Stimulated activated CD8-positive, alpha-beta memory T cell treated with anti-CD3 and anti-CD28 coated beads, Interleukin-12 subunit alpha, Interleukin-12 subunit beta, amount 100 ng/mL, for 1 hour (primary cell): ENCODE data around the gene TMEM97.

Experiments
- DNase-seq: peaks from one replicate; pipeline ENCODE4 v3.0.0-alpha.2; 2020; ENCODE audit warnings: low read depth

The TMEM97 gene

GRCh38 chr17:28365487-28365886 is 46.5 kb downstream of the TMEM97 start:
- no peak for DNase-seq

DNA sequence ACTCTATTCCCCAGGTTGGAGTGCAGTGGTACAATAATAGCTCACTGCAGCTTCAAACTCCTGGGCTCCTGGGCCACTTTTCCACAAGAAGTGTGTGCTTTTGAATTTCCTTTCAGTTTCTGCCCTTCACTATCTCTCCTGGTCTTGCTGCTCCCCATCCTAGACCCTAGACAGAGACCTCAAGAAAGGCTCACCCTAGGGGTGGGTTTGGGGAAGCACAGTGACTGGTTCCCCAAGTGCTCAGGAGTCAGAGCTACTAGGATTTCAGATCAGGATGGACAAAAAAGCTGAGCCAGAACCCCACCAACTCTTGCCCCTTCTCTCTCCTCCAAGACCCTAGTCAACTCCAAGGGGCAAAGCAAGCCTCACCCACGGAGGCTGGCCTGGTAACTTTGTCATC is 47.6 kb downstream of the TMEM97 start:
- DNase-seq = no peak

- no peak for DNase-seq
These were observed 48.8 kb downstream of the TMEM97 start for GRCh38 chr17:28367641-28368305.

DNA sequence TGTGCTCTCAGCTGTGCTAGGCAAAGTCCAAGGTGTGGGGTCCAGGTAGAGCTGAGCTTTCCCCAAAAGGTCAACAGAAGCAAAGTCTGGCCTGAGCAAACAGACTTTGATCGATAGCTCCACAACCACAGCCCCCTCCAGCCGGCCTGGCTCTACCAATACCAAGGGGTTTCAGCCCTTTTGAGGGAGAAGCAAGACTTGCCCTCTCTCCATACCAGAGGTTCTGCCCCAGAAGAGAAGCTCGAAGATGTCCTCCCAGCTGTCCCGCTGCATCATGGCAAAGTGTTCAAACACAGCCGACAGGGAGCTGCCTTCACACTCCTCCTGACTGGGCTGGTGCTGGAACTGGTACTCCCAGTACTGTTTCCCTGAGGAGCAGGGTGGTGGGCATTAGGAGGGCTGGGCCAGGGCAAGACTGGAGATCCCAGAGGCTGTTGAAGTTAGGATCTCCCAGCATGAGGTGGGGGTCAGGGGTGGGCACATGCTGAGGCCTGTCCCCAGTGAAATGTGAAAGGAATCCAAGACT is 49.4 kb downstream of the TMEM97 start:
- no peak for DNase-seq

- DNase-seq = no peak
These were observed 50.1 kb downstream of the TMEM97 start for GRCh38 chr17:28368915-28369683.

GRCh38 chr17:28369684-28370034 is 50.7 kb downstream of the TMEM97 start:
- DNase-seq = no peak

GRCh38 chr17:28370035-28370743 is 51.2 kb downstream of the TMEM97 start, which contains the start of gene VTN:
Gene VTN, minus strand, starts transcription at chr17:28370307. Its CDS starts 104 bp downstream, at chr17:28370203.
- no peak for DNase-seq

GRCh38 chr17:28370744-28371103 is 51.7 kb downstream of the TMEM97 start:
- no peak for DNase-seq

- DNase-seq = peak; percentile 62
These were observed 52.5 kb downstream of the TMEM97 start, which contains the start of gene SARM1 for GRCh38 chr17:28371245-28372202. Gene SARM1, plus strand, starts transcription at chr17:28371694. Its CDS starts 339 bp downstream, at chr17:28372033.

DNA sequence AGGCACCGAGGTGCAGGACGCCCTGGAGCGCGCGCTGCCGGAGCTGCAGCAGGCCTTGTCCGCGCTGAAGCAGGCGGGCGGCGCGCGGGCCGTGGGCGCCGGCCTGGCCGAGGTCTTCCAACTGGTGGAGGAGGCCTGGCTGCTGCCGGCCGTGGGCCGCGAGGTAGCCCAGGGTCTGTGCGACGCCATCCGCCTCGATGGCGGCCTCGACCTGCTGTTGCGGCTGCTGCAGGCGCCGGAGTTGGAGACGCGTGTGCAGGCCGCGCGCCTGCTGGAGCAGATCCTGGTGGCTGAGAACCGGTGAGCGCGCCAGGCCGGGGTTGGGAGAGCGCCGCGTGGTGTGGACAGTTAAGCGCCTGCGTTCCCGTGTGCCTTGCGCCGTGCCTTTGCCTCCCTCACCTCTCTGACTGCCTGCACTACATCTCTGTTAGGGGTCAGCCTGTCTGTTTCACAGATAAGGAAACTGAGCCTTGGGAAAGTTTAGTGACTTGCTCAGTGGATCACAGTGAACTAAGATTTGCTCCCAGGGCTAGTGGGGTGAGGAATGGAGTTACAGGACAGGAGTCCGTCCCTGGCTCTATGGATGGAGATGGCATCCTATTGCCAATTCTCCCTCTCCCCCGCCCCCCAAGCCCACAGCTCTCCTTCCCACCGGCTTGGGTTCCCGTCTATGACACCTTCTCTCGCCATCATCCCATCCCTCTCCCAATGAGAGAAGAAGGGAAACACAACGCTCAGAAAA is 53.4 kb downstream of the TMEM97 start:
- DNase-seq = no peak

DNA sequence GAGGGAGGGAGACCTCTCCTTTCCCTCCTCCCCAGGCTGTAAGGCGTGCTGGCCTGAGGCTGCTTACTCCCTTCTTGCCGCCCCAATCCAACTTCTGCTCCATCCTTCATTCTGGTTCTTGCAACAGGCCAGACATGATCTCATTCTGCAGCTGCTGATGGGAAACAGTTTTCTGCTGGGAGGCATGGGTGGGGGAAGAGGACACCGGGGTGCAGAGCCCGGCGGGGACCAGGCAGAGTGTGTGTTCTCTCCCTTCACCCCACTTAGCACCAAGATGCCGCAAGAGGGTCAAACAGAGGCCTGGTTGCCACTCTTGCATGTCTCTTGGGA is 53.9 kb downstream of the TMEM97 start:
- DNase-seq = no peak
